Effector memory CD4-positive, alpha-beta T cell (primary cell): ENCODE measurements around the gene LIPE.

Source experiments
- DNase-seq, 3 donors: peaks; one replicate each; pipeline ENCODE4 v3.0.0-alpha.2; 2020
- H3K27ac ChIP-seq: 2 replicates; pipeline ENCODE4 v1.7.0; 2013; ENCODE audit warnings: mild to moderate bottlenecking, low read length, moderate library complexity; ENCODE audit not compliant: insufficient read depth, poor library complexity, severe bottlenecking
- H3K27me3 ChIP-seq: replicated peaks from 2 replicates; pipeline ENCODE4 v1.7.0; 2013; ENCODE audit warnings: mild to moderate bottlenecking, low read length; ENCODE audit not compliant: insufficient read depth, control insufficient read depth, poor library complexity, severe bottlenecking
- H3K36me3 ChIP-seq: 2 replicates; pipeline ENCODE4 v1.7.0; 2013; ENCODE audit warnings: mild to moderate bottlenecking, low read length, moderate library complexity; ENCODE audit not compliant: control insufficient read depth, insufficient read depth
- H3K4me1 ChIP-seq: 2 replicates; pipeline ENCODE4 v1.7.0; 2013; ENCODE audit warnings: low read length, mild to moderate bottlenecking; ENCODE audit not compliant: control insufficient read depth, insufficient read depth, poor library complexity, severe bottlenecking
- H3K4me3 ChIP-seq: 2 replicates; pipeline ENCODE4 v1.7.0; 2013; ENCODE audit warnings: low read length, low read depth, mild to moderate bottlenecking; ENCODE audit not compliant: insufficient read depth, poor library complexity, severe bottlenecking
- H3K9me3 ChIP-seq: 2 replicates; pipeline ENCODE4 v1.7.0; 2013; ENCODE audit warnings: mild to moderate bottlenecking, low read length, moderate library complexity; ENCODE audit not compliant: control insufficient read depth
- total RNA-seq, 3 donors: gene quantifications; one replicate each; lab custom pipeline; 2026; lab: John Stamatoyannopoulos, UW

Gene LIPE
- total RNA-seq: 8.7 to 10.5 (median 9.3) reads per million in 3 donors

DNA sequence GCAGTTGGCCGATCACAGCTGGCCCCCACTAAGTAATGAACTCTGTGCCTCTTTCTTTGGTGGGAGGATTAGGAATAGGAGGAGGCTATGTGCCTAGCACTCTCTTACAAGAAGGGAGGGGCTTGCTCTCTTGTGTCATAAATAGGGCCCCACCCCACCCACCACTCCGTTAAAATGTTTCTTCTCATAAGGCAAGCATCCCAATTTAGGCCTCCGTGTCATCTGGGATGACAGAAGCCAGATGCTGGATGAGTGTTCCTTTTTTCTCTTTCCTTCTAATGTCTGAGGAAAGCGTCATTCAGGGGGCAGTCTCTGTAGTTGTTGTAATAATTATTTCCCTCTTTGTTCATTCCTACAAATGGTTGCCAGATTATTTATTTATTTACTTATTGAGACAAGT, at the start of gene LIPE:
Gene LIPE (minus strand): TSS at position 76 of the 400 bp plus-strand sequence. CDS start 239 bp downstream, outside the sequence.
- H3K4me1 ChIP-seq: peaks cover 17% of the 10 kb centered on the region
- H3K27me3 ChIP-seq: no peaks in the 10 kb centered on the region
- H3K9me3 ChIP-seq: no peaks in the 10 kb centered on the region
- H3K36me3 ChIP-seq: no peaks in the 10 kb centered on the region
- H3K27ac ChIP-seq: no peak within 1 kb of the TSS
- no peak for DNase-seq
- H3K4me3 ChIP-seq: no peak within 1 kb of the TSS

GRCh38 chr19:42475366-42475765, 48.2 kb upstream of the LIPE start:
- no peaks in the 10 kb centered on the region for H3K9me3 ChIP-seq
- no peak overlapping the region for H3K27ac ChIP-seq
- H3K36me3 ChIP-seq: no peaks in the 10 kb centered on the region
- no peaks in the 10 kb centered on the region for H3K4me1 ChIP-seq
- no peak overlapping the region for H3K4me3 ChIP-seq
- H3K27me3 ChIP-seq: no peaks in the 10 kb centered on the region
- DNase-seq: no peak

DNA sequence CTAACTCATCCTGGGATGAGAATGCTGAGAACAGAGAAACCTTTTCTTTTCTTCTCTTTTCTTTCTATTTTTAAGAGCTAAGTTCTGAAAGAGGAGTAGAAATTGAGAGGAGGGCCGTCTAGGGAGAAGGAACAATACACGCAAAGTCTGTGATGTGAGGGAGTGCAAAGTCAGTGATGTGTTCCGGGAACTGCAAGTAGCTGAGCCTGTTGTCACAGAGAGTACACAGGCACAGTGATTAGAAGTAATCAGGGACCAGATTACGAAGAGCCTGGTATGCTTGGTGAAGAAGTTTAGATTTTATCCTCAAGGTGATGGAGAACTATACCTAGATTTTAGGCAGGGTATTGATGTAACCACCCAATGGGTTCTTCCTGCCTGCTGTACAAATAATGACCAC, 47.6 kb upstream of the LIPE start:
- Histone ChIP-seq H3K4me1 (no peaks in the 10 kb centered on the region), H3K4me3 (no peak overlapping the region), H3K9me3 (no peaks in the 10 kb centered on the region), H3K27ac (no peak overlapping the region), H3K36me3 (no peaks in the 10 kb centered on the region), H3K27me3 (no peaks in the 10 kb centered on the region)
- no peak for DNase-seq

GRCh38 chr19:42473686-42474085, 46.5 kb upstream of the LIPE start:
- H3K9me3 ChIP-seq: no peaks in the 10 kb centered on the region
- H3K27me3 ChIP-seq: no peaks in the 10 kb centered on the region
- H3K27ac ChIP-seq: no peak overlapping the region
- H3K36me3 ChIP-seq: no peaks in the 10 kb centered on the region
- H3K4me1 ChIP-seq: no peaks in the 10 kb centered on the region
- H3K4me3 ChIP-seq: no peak overlapping the region
- DNase-seq: no peak

GRCh38 chr19:42472402-42473147, 45.4 kb upstream of the LIPE start:
- no peaks in the 10 kb centered on the region for H3K9me3 ChIP-seq
- no peak overlapping the region for H3K4me3 ChIP-seq
- no peak overlapping the region for H3K27ac ChIP-seq
- no peaks in the 10 kb centered on the region for H3K27me3 ChIP-seq
- no peaks in the 10 kb centered on the region for H3K4me1 ChIP-seq
- DNase-seq: no peak
- H3K36me3 ChIP-seq: no peaks in the 10 kb centered on the region

- Histone ChIP-seq H3K36me3 (no peaks in the 10 kb centered on the region), H3K27me3 (no peaks in the 10 kb centered on the region), H3K27ac (no peak overlapping the region), H3K9me3 (no peaks in the 10 kb centered on the region), H3K4me3 (no peak overlapping the region), H3K4me1 (no peaks in the 10 kb centered on the region)
- DNase-seq: no peak
Observed at GRCh38 chr19:42471554-42472249, 44.5 kb upstream of the LIPE start.

DNA sequence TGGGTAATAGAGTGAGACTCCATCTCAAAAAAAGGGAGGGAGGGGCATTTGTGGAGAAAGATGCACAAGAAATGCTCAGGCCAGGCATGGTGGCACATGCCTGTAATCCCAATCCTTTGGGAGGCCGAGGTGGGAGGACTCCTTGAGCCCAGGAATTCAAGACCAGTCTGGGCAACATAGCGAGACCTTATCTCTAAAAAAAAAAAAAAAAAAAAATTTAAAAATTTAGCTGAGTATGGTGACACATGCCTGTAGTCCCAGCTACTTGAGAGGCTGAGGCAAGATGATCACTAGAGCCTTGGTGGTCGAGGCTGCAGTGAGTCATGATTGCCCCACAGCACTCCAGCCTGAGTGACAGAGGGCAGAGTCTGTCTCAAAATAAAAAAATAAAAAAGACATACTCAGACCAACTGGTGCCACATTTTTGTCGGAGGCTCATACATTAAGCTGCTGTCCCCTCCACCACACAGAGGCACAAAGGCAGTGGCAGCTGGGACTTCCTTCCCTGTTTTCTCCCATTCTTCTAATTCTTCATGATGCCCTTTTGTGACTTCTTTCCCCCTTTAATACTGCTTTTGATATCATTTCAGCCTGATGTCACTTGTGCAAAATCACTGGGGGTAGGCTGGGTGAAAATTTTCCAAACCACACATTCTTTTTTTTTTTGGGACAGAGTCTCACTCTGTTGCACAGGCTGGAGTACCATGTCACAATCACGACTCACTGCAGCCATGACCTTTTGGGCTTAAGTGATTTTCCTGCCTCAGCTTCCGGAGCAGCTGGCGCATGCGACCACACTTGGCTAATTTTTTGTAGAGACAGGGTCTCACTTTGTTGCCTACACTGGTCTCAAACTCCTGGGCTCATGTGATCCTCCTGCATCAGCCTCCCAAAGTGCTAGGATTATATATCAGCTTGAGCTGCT, 42.4 kb upstream of the LIPE start:
- DNase-seq: no peak
- no peaks in the 10 kb centered on the region for H3K36me3 ChIP-seq
- H3K27ac ChIP-seq: no peak overlapping the region
- no peaks in the 10 kb centered on the region for H3K27me3 ChIP-seq
- H3K9me3 ChIP-seq: no peaks in the 10 kb centered on the region
- no peak overlapping the region for H3K4me3 ChIP-seq
- H3K4me1 ChIP-seq: no peaks in the 10 kb centered on the region

GRCh38 chr19:42468273-42468796, 41.1 kb upstream of the LIPE start:
- Histone ChIP-seq H3K36me3 (no peaks in the 10 kb centered on the region), H3K27ac (no peak overlapping the region), H3K4me3 (no peak overlapping the region), H3K4me1 (no peaks in the 10 kb centered on the region), H3K9me3 (no peaks in the 10 kb centered on the region), H3K27me3 (no peaks in the 10 kb centered on the region)
- DNase-seq: no peak

GRCh38 chr19:42467183-42467760, 40.1 kb upstream of the LIPE start:
- Histone ChIP-seq H3K27me3 (no peaks in the 10 kb centered on the region), H3K4me3 (no peak overlapping the region), H3K4me1 (no peaks in the 10 kb centered on the region), H3K9me3 (no peaks in the 10 kb centered on the region), H3K27ac (no peak overlapping the region), H3K36me3 (no peaks in the 10 kb centered on the region)
- DNase-seq: no peak
